WTC11 (cell line): ENCODE measurements around the gene DHCR7. TPM values are rescaled to one million over a fixed set of nuclear protein-coding genes. Genes with fewer than 3 reads are reported as not detected.

Experiments used
- ATAC-seq: fragments of 200-7000 bp; cut with Tn5 transposase; 2 replicates; pipeline ENCODE4 v1.10.0; 2021; ENCODE audit warnings: mild to moderate bottlenecking, moderate library complexity
- CTCF ChIA-PET: fragments of 300-600 bp; sonication (Branson Sonifier 250); formaldehyde crosslinking; loops from one replicate; lab custom pipeline; 2021; ENCODE audit warnings: antibody characterized with exemption; lab: Charles Lee
- POLR2A ChIA-PET: fragments of 350-600 bp; sonication (Branson Sonifier 250); formaldehyde crosslinking; loops from one replicate; lab custom pipeline; 2021; ENCODE audit warnings: antibody characterized with exemption; lab: Charles Lee
- DNase-seq: peaks from one replicate; pipeline ENCODE4 v3.0.0; 2021; ENCODE audit warnings: low spot score
- H3K27ac Mint-ChIP-seq: 2 replicates; pipeline ENCODE4 v1.8.0; 2021; ENCODE audit warnings: mixed read lengths
- H3K27me3 Mint-ChIP-seq: 2 replicates; pipeline ENCODE4 v1.8.0; 2021; ENCODE audit warnings: low read depth, mild to moderate bottlenecking, moderate library complexity, mixed read lengths
- H3K36me3 Mint-ChIP-seq: 2 replicates; pipeline ENCODE4 v1.8.0; 2021; ENCODE audit warnings: mixed read lengths
- H3K4me1 Mint-ChIP-seq: 2 replicates; pipeline ENCODE4 v1.8.0; 2022; ENCODE audit warnings: mixed read lengths
- H3K4me3 Mint-ChIP-seq: 2 replicates; pipeline ENCODE4 v1.8.0; 2021; ENCODE audit warnings: mild to moderate bottlenecking, moderate library complexity, mixed read lengths
- H3K9me3 Mint-ChIP-seq: 2 replicates; pipeline ENCODE4 v1.8.0; 2021; ENCODE audit warnings: mixed read lengths
- CBFB ChIP-seq: sonication (generic); formaldehyde crosslinking; IDR thresholded peaks from 2 replicates; pipeline ENCODE4 v1.8.1; 2022; ENCODE audit warnings: mild to moderate bottlenecking, low read depth, missing genetic modification reagents
- ELF4 ChIP-seq: sonication (generic); formaldehyde crosslinking; IDR thresholded peaks from 2 replicates; pipeline ENCODE4 v1.8.1; 2022; ENCODE audit warnings: low read depth, mild to moderate bottlenecking, moderate library complexity, missing genetic modification reagents
- EMX1 ChIP-seq: fragments of 250-450 bp; sonication (Bioruptor Pico); IDR thresholded peaks from 2 replicates; pipeline ENCODE4 v1.8.0; 2021; ENCODE audit warnings: mild to moderate bottlenecking
- IRF2 ChIP-seq: sonication (generic); formaldehyde crosslinking; IDR thresholded peaks from 2 replicates; pipeline ENCODE4 v1.8.0; 2022; ENCODE audit warnings: low read depth, missing genetic modification reagents, borderline replicate concordance
- NR1H2 ChIP-seq: sonication (generic); formaldehyde crosslinking; IDR thresholded peaks from 2 replicates; pipeline ENCODE4 v1.9.0; 2021; ENCODE audit warnings: mild to moderate bottlenecking, moderate library complexity, missing genetic modification reagents
- NR2C2 ChIP-seq: sonication (generic); formaldehyde crosslinking; IDR thresholded peaks from 2 replicates; pipeline ENCODE4 v1.8.0; 2022; ENCODE audit warnings: mild to moderate bottlenecking, missing genetic modification reagents
- SMAD3 ChIP-seq: sonication (generic); formaldehyde crosslinking; IDR thresholded peaks from 2 replicates; pipeline ENCODE4 v1.8.0; 2022; ENCODE audit warnings: missing genetic modification reagents, mild to moderate bottlenecking, borderline replicate concordance
- TEAD1 ChIP-seq: sonication (generic); formaldehyde crosslinking; IDR thresholded peaks from 2 replicates; pipeline ENCODE4 v1.8.0; 2022; ENCODE audit warnings: mild to moderate bottlenecking, missing genetic modification reagents
- TP53 ChIP-seq: sonication (generic); formaldehyde crosslinking; IDR thresholded peaks from 2 replicates; pipeline ENCODE4 v1.8.1; 2023; ENCODE audit warnings: mild to moderate bottlenecking, missing genetic modification reagents
- ZBTB21 ChIP-seq: sonication (generic); formaldehyde crosslinking; IDR thresholded peaks from 2 replicates; pipeline ENCODE4 v1.8.1; 2023; ENCODE audit warnings: mild to moderate bottlenecking, missing genetic modification reagents, borderline replicate concordance
- ZNF121 ChIP-seq: sonication (generic); formaldehyde crosslinking; IDR thresholded peaks from 2 replicates; pipeline ENCODE4 v1.8.0; 2023; ENCODE audit warnings: missing genetic modification reagents
- ZNF396 ChIP-seq: fragments of 250-450 bp; sonication (Bioruptor Pico); IDR thresholded peaks from 2 replicates; pipeline ENCODE4 v1.8.0; 2021; ENCODE audit warnings: mild to moderate bottlenecking, moderate library complexity, borderline replicate concordance
- ZNF423 ChIP-seq: fragments of 250-450 bp; sonication (Bioruptor Pico); IDR thresholded peaks from 2 replicates; pipeline ENCODE4 v2.1.2; 2022; ENCODE audit warnings: mild to moderate bottlenecking, moderate library complexity
- total RNA-seq: library from RNA; stranded (reverse); gene quantifications from 3 replicates; pipeline ENCODE4 v1.2.3, GENCODE V29; 2021
- TF ChIP-seq, protein P1 (sequence below): sonication (generic); formaldehyde crosslinking; conservative IDR thresholded peaks from 2 replicates; pipeline ENCODE4 v1.8.1; 2022; ENCODE audit warnings: mild to moderate bottlenecking, missing genetic modification reagents
- TF ChIP-seq, protein P2 (sequence below): fragments of 250-450 bp; sonication (Bioruptor Pico); IDR thresholded peaks from 2 replicates; pipeline ENCODE4 v1.9.0; 2021; ENCODE audit warnings: mild to moderate bottlenecking
- TF ChIP-seq, protein P3 (sequence below): sonication (generic); formaldehyde crosslinking; IDR thresholded peaks from 2 replicates; pipeline ENCODE4 v1.8.1; 2022; ENCODE audit warnings: low read depth, missing genetic modification reagents, borderline replicate concordance
- TF ChIP-seq, protein P4 (sequence below): sonication (generic); formaldehyde crosslinking; IDR thresholded peaks from 2 replicates; pipeline ENCODE4 v1.8.1; 2022; ENCODE audit warnings: mild to moderate bottlenecking, missing genetic modification reagents, moderate library complexity, borderline replicate concordance
- TF ChIP-seq, protein P5 (sequence below): sonication (generic); formaldehyde crosslinking; IDR thresholded peaks from 2 replicates; pipeline ENCODE4 v1.8.1; 2023; ENCODE audit warnings: mild to moderate bottlenecking, missing genetic modification reagents
- TF ChIP-seq, protein P6 (sequence below): sonication (generic); formaldehyde crosslinking; IDR thresholded peaks from 2 replicates; pipeline ENCODE4 v1.8.1; 2022; ENCODE audit warnings: mild to moderate bottlenecking, moderate library complexity, missing genetic modification reagents
- TF ChIP-seq, protein P7 (sequence below): fragments of 250-450 bp; sonication (Bioruptor Pico); IDR thresholded peaks from 2 replicates; pipeline ENCODE4 v1.8.0; 2021; ENCODE audit warnings: mild to moderate bottlenecking

DHCR7 gene
- total RNA-seq, 1 experiment from 2014 or later: 104 TPM

DNA sequence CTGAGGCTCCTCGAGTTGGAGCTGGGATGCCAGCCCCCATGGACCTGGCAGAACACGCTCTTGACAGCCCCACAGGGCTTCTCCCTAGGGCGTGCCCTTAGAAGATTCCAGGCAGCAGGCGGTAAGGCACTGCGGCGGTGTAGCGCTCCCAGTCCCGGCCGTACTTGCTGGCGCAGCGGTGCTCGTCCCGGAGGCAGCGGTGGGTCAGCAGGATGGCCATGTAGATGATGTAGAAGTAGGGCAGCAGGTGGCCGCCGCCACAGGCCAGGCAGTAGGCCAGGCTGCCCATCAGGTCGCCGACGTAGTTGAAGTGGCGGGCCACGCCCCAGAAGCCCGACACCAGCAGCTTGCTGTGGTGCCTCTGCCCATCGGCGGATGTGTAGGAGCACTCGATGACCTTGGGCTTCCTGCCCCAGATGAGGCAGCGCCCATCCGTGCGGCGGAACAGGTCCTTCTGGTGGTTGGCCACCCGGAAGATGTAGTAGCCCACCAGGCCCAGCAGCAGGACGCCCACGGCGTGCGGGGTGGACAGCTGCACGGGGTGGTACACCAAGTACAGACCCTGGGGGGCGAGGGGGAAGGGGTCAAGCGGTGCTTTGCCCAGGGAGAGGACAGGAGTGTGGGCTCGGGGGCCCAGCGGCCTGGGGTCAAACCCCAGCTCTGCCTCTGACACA, 12.8 kb downstream of the DHCR7 start:
- POLR2A ChIA-PET: no interaction called here
- Mint-ChIP-seq H3K27me3 (no peaks in the 10 kb centered on the region; the same call in 1 of the 2 replicates), H3K4me1 (no peaks in the 10 kb centered on the region), H3K27ac (no peak overlapping the region), H3K4me3 (no peak overlapping the region)
- CTCF ChIA-PET: no interaction called here
- TF ChIP-seq ZNF423 (CRISPR knock-in tag): no peak
- TF ChIP-seq, all 79 proteins: peak for 0
- Mint-ChIP-seq H3K36me3 (peaks cover 42% of the 10 kb centered on the region), H3K9me3 (no peaks in the 10 kb centered on the region)
- no peak for DNase-seq
- no peak for ATAC-seq

DNA sequence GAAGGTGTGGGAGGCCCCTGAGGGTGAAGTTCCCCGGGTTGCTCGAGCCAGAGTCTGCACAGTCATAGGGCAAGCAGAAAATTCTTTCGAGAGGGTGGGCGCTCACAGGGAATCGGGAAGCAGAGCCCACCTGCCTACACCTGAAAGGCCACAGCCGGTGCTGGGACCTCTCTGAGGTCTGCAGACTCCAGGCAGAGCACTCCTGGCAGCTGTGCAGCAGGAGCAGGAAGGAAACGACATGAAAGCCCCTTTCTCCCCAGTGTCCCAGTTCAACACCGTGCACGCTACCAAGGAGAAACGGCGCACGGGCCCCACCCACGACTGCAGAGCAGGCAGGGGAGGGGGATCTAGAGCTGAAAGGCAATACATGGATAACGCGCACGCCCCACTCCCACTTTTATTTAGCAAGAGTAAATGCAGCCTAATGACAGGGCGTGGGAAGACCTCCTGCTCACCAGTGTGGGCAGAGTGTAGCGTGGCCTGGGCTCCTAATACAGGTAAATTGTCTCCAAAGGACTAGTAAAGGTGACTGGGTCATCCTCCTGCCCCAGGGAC, 13.5 kb downstream of the DHCR7 start:
- Mint-ChIP-seq H3K36me3 (peaks cover 38% of the 10 kb centered on the region), H3K27ac (no peak overlapping the region), H3K27me3 (no peaks in the 10 kb centered on the region; the same call in 1 of the 2 replicates), H3K4me3 (no peak overlapping the region), H3K9me3 (no peaks in the 10 kb centered on the region), H3K4me1 (no peaks in the 10 kb centered on the region)
- no peak for ATAC-seq
- ChIA-PET POLR2A (no interaction called here), CTCF (no interaction called here)
- no peak for DNase-seq
- TF ChIP-seq TEAD1 (CRISPR knock-in tag): no peak
- TF ChIP-seq, protein P1, sequence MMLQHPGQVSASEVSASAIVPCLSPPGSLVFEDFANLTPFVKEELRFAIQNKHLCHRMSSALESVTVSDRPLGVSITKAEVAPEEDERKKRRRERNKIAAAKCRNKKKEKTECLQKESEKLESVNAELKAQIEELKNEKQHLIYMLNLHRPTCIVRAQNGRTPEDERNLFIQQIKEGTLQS (CRISPR knock-in tag): no peak
- TF ChIP-seq, protein P2, sequence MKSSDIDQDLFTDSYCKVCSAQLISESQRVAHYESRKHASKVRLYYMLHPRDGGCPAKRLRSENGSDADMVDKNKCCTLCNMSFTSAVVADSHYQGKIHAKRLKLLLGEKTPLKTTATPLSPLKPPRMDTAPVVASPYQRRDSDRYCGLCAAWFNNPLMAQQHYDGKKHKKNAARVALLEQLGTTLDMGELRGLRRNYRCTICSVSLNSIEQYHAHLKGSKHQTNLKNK (CRISPR knock-in tag): no peak
- no peak for TF ChIP-seq CBFB (CRISPR knock-in tag)
- no peak for TF ChIP-seq NR1H2 (CRISPR knock-in tag)
- no peak for TF ChIP-seq ZBTB21 (CRISPR knock-in tag)
- TF ChIP-seq EMX1 (CRISPR knock-in tag): no peak
- no peak for TF ChIP-seq IRF2 (CRISPR knock-in tag)
- TF ChIP-seq, protein P3, sequence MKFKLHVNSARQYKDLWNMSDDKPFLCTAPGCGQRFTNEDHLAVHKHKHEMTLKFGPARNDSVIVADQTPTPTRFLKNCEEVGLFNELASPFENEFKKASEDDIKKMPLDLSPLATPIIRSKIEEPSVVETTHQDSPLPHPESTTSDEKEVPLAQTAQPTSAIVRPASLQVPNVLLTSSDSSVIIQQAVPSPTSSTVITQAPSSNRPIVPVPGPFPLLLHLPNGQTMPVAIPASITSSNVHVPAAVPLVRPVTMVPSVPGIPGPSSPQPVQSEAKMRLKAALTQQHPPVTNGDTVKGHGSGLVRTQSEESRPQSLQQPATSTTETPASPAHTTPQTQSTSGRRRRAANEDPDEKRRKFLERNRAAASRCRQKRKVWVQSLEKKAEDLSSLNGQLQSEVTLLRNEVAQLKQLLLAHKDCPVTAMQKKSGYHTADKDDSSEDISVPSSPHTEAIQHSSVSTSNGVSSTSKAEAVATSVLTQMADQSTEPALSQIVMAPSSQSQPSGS (CRISPR knock-in tag): no peak
- no peak for TF ChIP-seq ZNF396 (CRISPR knock-in tag)
- TF ChIP-seq, protein P4, sequence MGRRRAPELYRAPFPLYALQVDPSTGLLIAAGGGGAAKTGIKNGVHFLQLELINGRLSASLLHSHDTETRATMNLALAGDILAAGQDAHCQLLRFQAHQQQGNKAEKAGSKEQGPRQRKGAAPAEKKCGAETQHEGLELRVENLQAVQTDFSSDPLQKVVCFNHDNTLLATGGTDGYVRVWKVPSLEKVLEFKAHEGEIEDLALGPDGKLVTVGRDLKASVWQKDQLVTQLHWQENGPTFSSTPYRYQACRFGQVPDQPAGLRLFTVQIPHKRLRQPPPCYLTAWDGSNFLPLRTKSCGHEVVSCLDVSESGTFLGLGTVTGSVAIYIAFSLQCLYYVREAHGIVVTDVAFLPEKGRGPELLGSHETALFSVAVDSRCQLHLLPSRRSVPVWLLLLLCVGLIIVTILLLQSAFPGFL (CRISPR knock-in tag): no peak
- no peak for TF ChIP-seq TP53 (CRISPR knock-in tag)
- TF ChIP-seq, protein P5, sequence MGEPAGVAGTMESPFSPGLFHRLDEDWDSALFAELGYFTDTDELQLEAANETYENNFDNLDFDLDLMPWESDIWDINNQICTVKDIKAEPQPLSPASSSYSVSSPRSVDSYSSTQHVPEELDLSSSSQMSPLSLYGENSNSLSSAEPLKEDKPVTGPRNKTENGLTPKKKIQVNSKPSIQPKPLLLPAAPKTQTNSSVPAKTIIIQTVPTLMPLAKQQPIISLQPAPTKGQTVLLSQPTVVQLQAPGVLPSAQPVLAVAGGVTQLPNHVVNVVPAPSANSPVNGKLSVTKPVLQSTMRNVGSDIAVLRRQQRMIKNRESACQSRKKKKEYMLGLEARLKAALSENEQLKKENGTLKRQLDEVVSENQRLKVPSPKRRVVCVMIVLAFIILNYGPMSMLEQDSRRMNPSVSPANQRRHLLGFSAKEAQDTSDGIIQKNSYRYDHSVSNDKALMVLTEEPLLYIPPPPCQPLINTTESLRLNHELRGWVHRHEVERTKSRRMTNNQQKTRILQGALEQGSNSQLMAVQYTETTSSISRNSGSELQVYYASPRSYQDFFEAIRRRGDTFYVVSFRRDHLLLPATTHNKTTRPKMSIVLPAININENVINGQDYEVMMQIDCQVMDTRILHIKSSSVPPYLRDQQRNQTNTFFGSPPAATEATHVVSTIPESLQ (CRISPR knock-in tag): no peak
- TF ChIP-seq, protein P6, sequence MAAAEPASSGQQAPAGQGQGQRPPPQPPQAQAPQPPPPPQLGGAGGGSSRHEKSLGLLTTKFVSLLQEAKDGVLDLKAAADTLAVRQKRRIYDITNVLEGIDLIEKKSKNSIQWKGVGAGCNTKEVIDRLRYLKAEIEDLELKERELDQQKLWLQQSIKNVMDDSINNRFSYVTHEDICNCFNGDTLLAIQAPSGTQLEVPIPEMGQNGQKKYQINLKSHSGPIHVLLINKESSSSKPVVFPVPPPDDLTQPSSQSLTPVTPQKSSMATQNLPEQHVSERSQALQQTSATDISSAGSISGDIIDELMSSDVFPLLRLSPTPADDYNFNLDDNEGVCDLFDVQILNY (CRISPR knock-in tag): no peak
- no peak for TF ChIP-seq SMAD3 (CRISPR knock-in tag)
- TF ChIP-seq NR2C2 (CRISPR knock-in tag): no peak
- TF ChIP-seq, protein P7, sequence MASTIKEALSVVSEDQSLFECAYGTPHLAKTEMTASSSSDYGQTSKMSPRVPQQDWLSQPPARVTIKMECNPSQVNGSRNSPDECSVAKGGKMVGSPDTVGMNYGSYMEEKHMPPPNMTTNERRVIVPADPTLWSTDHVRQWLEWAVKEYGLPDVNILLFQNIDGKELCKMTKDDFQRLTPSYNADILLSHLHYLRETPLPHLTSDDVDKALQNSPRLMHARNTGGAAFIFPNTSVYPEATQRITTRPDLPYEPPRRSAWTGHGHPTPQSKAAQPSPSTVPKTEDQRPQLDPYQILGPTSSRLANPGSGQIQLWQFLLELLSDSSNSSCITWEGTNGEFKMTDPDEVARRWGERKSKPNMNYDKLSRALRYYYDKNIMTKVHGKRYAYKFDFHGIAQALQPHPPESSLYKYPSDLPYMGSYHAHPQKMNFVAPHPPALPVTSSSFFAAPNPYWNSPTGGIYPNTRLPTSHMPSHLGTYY (CRISPR knock-in tag): no peak
- TF ChIP-seq ZNF121 (CRISPR knock-in tag): no peak
- no peak for TF ChIP-seq ELF4 (CRISPR knock-in tag)
